GM12878 (cell line): ENCODE data around the gene SLC43A1. TPM values are rescaled to one million over a fixed set of nuclear protein-coding genes. Genes with fewer than 3 reads are reported as not detected.

Experiments
- ATAC-seq: fragments of 200-7000 bp; cut with Tn5 transposase; 3 replicates; pipeline ENCODE4 v1.9.1; 2020; ENCODE audit warnings: mild to moderate bottlenecking, moderate library complexity
- BruUV-seq: library from RNA; stranded (reverse); fragments of 400-500 nt; replicated peaks from 2 replicates; lab custom pipeline; 2021; lab: Mats Ljungman, UMichigan
- CTCF ChIA-PET: fragments of 300-600 bp; sonication (Branson Sonifier 250); formaldehyde crosslinking; extraction: SDS; loops from one replicate; lab custom pipeline; 2021; ENCODE audit warnings: inconsistent platforms; lab: Yijun Ruan, JAX
- POLR2A ChIA-PET: fragments of 350-600 bp; formaldehyde crosslinking; extraction: SDS; loops from one replicate; lab custom pipeline; 2021; ENCODE audit warnings: inconsistent platforms; lab: Charles Lee
- RAD21 ChIA-PET: fragments of 300-600 bp; sonication (Branson Sonifier 250); formaldehyde crosslinking; loops from one replicate; lab custom pipeline; 2023; ENCODE audit warnings: antibody characterized with exemption; ENCODE audit not compliant: unreplicated experiment; lab: Charles Lee
- SMC1A ChIA-PET: fragments of 300-600 bp; sonication (Branson Sonifier 250); formaldehyde crosslinking; loops from one replicate; lab custom pipeline; 2023; ENCODE audit not compliant: unreplicated experiment, uncharacterized antibody; lab: Charles Lee
- DNase-seq: peaks from one replicate; pipeline ENCODE4 v3.0.0-alpha.2; 2011; ENCODE audit warnings: low read depth, low spot score
- FAIRE-seq: peaks from 3 replicates; lab custom pipeline; 2011; peaks lifted over from hg19 to GRCh38; lab: Jason Lieb, UNC
- H2AFZ ChIP-seq: 2 replicates; pipeline ENCODE4 v1.6.0; 2011; ENCODE audit warnings: low read depth, low read length, control low read depth; ENCODE audit not compliant: control insufficient read depth
- H3K27ac ChIP-seq: 2 replicates; pipeline ENCODE4 v1.5.1; 2011; ENCODE audit warnings: control low read depth; ENCODE audit not compliant: control insufficient read depth, insufficient read depth
- H3K27me3 ChIP-seq, 2 experiments: replicated peaks in 1 of 2; 2 replicates each; pipeline versions ENCODE4 v1.6.0 to v1.6.1; 2011; ENCODE audit warnings: low read length in 1 of 2; ENCODE audit not compliant: control insufficient read depth in 2 of 2, insufficient read depth in 2 of 2
- H3K36me3 ChIP-seq, 2 experiments: 2 replicates each; pipeline ENCODE4 v1.5.1; 2011; ENCODE audit warnings: low read length in 1 of 2; ENCODE audit not compliant: control insufficient read depth in 2 of 2, insufficient read depth in 2 of 2
- H3K4me1 ChIP-seq: 2 replicates; pipeline ENCODE4 v1.6.1; 2011; ENCODE audit warnings: mild to moderate bottlenecking, low read length, moderate library complexity, mixed read lengths; ENCODE audit not compliant: control insufficient read depth, insufficient read depth
- H3K4me2 ChIP-seq: 2 replicates; pipeline ENCODE4 v1.6.0; 2011; ENCODE audit warnings: control low read depth; ENCODE audit not compliant: control insufficient read depth, insufficient read depth
- H3K4me3 ChIP-seq: fragments of 200-600 bp; sonication (generic); 2 replicates; pipeline ENCODE4 v1.5.1; 2016
- H3K79me2 ChIP-seq: 2 replicates; pipeline ENCODE4 v1.6.0; 2011; ENCODE audit warnings: low read length; ENCODE audit not compliant: control insufficient read depth, insufficient read depth
- H3K9ac ChIP-seq: 2 replicates; pipeline ENCODE4 v1.8.0; 2011; ENCODE audit warnings: low read length, control low read depth, mixed read lengths; ENCODE audit not compliant: control insufficient read depth, insufficient read depth
- H3K9me3 ChIP-seq: replicated peaks from 3 replicates; pipeline ENCODE4 v1.5.1; 2011; ENCODE audit warnings: mild to moderate bottlenecking, low read length; ENCODE audit not compliant: control insufficient read depth, insufficient read depth
- H4K20me1 ChIP-seq: 2 replicates; pipeline ENCODE4 v1.6.0; 2011; ENCODE audit not compliant: control insufficient read depth, insufficient read depth
- ELK1 ChIP-seq: IDR thresholded peaks from 2 replicates; pipeline ENCODE4 v1.6.1; 2012; ENCODE audit warnings: low read depth, low read length, improper control_type of control experiment
- HDAC6 ChIP-seq: fragments of 200-600 bp; sonication (generic); IDR thresholded peaks from one replicate; pipeline ENCODE4 v1.8.0; 2017; ENCODE audit warnings: antibody characterized with exemption; ENCODE audit not compliant: unreplicated experiment
- IKZF2 ChIP-seq, 2 experiments: fragments of 450-650 bp; IDR thresholded peaks; 2 replicates each; pipeline ENCODE4 v1.6.1; 2017; ENCODE audit warnings: mild to moderate bottlenecking in 2 of 2, moderate library complexity in 2 of 2
- JUND ChIP-seq: IDR thresholded peaks from 2 replicates; pipeline ENCODE4 v1.6.1; 2012; ENCODE audit warnings: low read depth, mild to moderate bottlenecking, low read length, improper control_type of control experiment, moderate library complexity
- KDM1A ChIP-seq: fragments of 200-600 bp; sonication (generic); IDR thresholded peaks from 2 replicates; pipeline ENCODE4 v1.6.1; 2016; ENCODE audit warnings: borderline replicate concordance
- MXI1 ChIP-seq: fragments of 150-350 bp; IDR thresholded peaks from 2 replicates; pipeline ENCODE4 v1.6.1; 2011; ENCODE audit warnings: low read depth, mild to moderate bottlenecking, inconsistent platforms, low read length, improper control_type of control experiment
- NR2C2 ChIP-seq: IDR thresholded peaks from 2 replicates; pipeline ENCODE4 v1.6.1; 2011; ENCODE audit warnings: borderline replicate concordance, low read depth; ENCODE audit not compliant: control insufficient read depth, insufficient read length
- POLR2AphosphoS5 ChIP-seq: IDR thresholded peaks from 2 replicates; pipeline ENCODE4 v1.6.1; 2011; ENCODE audit warnings: mild to moderate bottlenecking, low read length, inconsistent platforms
- STAT1 ChIP-seq: fragments of 450-650 bp; conservative IDR thresholded peaks from 2 replicates; pipeline ENCODE4 v1.6.1; 2014; ENCODE audit warnings: antibody characterized with exemption, mild to moderate bottlenecking
- WRNIP1 ChIP-seq: IDR thresholded peaks from 2 replicates; pipeline ENCODE4 v1.6.1; 2011; ENCODE audit warnings: low read depth, low read length, improper control_type of control experiment, borderline replicate concordance
- WGBS: methylation state at CpG from one replicate; pipeline ENCODE4 v1.1.6; 2016; ENCODE audit warnings: low lambda C conversion rate; ENCODE audit not compliant: insufficient replicate concordance, insufficient coverage; ENCODE audit errors: missing lambda C conversion rate; 5-methylcytosine and 5-hydroxymethylcytosine counted together
- in situ Hi-C: fragments of 300-500 bp; cut with MboI; formaldehyde crosslinking; loops from 9 replicates; pipeline ENCODE4 v1.14.3; 2018; ENCODE audit warnings: mixed read lengths
- intact Hi-C: fragments of 100-400 bp; cut with micrococcal nuclease; formaldehyde crosslinking; loops from one replicate; pipeline ENCODE4 v1.14.2; 2022; ENCODE audit not compliant: unreplicated experiment
- polyA plus RNA-seq, 11 experiments: library from polyadenylated mRNA; depleted of rRNA in 4 of 11; unstranded in 6 of 11; stranded (reverse) in 5 of 11; fragments of >200 nt; fragmentation: Nextera tagmentation in 4 of 11; fragmentation: Illumina TruSeq in 1 of 11; extraction: Ambion mirVana in 4 of 11; extraction: Trizol in 1 of 11; gene quantifications; 1 replicate in 1 of 11; 2 replicates in 10 of 11; pipeline versions ENCODE4 v1.2.1 to v1.2.3, GENCODE V29; 2011 to 2016; ENCODE audit warnings: inconsistent platforms in 2 of 11, missing spikeins in 2 of 11, low read depth in 1 of 11
- total RNA-seq, 4 experiments: library from RNA; depleted of rRNA in 3 of 4; stranded (reverse); fragments of >200 nt in 3 of 4; fragmentation: Illumina TruSeq in 1 of 4; extraction: Trizol in 1 of 4; gene quantifications; 2 replicates each; pipeline versions ENCODE4 v1.2.1 to v1.2.3, GENCODE V29; 2013 to 2021
- TF ChIP-seq, protein P1 (sequence below): fragments of 450-650 bp; IDR thresholded peaks from 2 replicates; pipeline ENCODE4 v1.6.1; 2014; ENCODE audit warnings: mild to moderate bottlenecking

SLC43A1 gene
- total and polyA plus RNA-seq, 10 of the 15 experiments (the other 5 are each of a cell fraction or from before 2014, with no cell fraction given): 1.0 to 17.8 (median 12.6) TPM

DNA sequence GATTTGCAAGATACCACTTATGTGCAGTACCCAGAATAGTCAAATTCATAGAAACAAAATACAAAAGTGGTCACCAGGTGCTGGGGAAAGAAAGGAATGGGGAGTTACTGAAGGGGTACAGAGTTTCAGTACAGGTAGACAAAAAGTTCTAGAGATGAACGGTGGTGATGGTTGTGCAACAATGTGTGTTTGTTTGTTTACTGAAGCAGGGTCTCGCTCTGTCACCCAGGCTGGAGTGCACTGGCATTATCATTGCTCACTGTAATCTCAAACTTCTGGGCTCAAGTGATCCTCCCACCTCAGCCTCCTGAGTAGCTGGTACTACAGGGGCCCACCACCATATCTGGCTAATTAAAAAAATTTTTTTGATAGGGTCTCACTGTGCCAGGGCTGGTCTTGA, 39.9 kb upstream of the SLC43A1 start:
- ChIA-PET CTCF (interaction anchor here (0.6 to 1.4 kb wide), 2 partner anchors 13 to 204 kb away, joined by 3 to 4 read pairs; no protein-coding TSS in a partner anchor), SMC1A (interaction anchor here (0.8 to 1.6 kb wide), 2 partner anchors 9 to 67 kb away, joined by 3 to 4 read pairs; no protein-coding TSS in a partner anchor), POLR2A (interaction anchor here (0.5 kb wide), 1 partner anchor 144 kb away, joined by 3 read pairs; no protein-coding TSS in a partner anchor), RAD21 (no interaction called here)
- Histone ChIP-seq H3K4me1 (no peaks in the 10 kb centered on the region), H3K9ac (no peak overlapping the region), H4K20me1 (no peaks in the 10 kb centered on the region), H3K27me3 (no peaks in the 10 kb centered on the region), H3K4me3 (no peak overlapping the region), H3K9me3 (no peaks in the 10 kb centered on the region), H3K79me2 (no peaks in the 10 kb centered on the region), H3K4me2 (no peak overlapping the region), H3K27ac (no peak overlapping the region), H2AFZ (no peak overlapping the region), H3K36me3 (peaks cover 34 to 55% of the 10 kb centered on the region in 2 experiments)
- FAIRE-seq: no peak
- intact Hi-C loops (no loop called here), in situ Hi-C loops (no loop called here)
- 68% methylated on average over 2 of the region's 2 CpGs for WGBS
- no peak for DNase-seq
- ATAC-seq: no peak
- TF ChIP-seq, protein P1, sequence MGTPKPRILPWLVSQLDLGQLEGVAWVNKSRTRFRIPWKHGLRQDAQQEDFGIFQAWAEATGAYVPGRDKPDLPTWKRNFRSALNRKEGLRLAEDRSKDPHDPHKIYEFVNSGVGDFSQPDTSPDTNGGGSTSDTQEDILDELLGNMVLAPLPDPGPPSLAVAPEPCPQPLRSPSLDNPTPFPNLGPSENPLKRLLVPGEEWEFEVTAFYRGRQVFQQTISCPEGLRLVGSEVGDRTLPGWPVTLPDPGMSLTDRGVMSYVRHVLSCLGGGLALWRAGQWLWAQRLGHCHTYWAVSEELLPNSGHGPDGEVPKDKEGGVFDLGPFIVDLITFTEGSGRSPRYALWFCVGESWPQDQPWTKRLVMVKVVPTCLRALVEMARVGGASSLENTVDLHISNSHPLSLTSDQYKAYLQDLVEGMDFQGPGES: no peak
- TF ChIP-seq NR2C2 (no peak), WRNIP1 (no peak), IKZF2 (IDR thresholded peaks at IDR 0.05) (no peak), MXI1 (no peak), POLR2AphosphoS5 (no peak), STAT1 (no peak), HDAC6 (no peak), JUND (no peak), KDM1A (no peak), ELK1 (no peak)
- BruUV-seq: no TSS peak
